Measurements from ENCODE around the gene WDTC1.

DNA sequence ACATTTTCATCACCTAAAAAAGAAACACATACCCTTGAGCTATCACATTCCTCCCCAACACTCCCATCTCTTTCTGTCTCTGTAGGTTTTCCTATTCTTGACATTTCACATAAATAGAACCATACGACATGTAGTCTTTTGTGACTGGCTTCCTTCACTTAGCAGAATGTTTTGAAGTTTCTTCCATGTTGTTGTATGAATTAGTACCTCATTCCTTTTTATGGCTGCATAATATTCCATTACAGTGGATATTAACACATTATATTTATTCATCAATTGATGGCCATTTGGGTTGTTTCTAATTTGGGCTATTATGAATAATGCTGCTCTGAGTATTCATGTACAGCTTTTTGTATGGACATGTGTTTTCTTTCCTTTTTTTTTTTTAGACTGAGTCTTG is 11.8 kb downstream of the WDTC1 start:
- TF ChIP-seq, protein P1, sequence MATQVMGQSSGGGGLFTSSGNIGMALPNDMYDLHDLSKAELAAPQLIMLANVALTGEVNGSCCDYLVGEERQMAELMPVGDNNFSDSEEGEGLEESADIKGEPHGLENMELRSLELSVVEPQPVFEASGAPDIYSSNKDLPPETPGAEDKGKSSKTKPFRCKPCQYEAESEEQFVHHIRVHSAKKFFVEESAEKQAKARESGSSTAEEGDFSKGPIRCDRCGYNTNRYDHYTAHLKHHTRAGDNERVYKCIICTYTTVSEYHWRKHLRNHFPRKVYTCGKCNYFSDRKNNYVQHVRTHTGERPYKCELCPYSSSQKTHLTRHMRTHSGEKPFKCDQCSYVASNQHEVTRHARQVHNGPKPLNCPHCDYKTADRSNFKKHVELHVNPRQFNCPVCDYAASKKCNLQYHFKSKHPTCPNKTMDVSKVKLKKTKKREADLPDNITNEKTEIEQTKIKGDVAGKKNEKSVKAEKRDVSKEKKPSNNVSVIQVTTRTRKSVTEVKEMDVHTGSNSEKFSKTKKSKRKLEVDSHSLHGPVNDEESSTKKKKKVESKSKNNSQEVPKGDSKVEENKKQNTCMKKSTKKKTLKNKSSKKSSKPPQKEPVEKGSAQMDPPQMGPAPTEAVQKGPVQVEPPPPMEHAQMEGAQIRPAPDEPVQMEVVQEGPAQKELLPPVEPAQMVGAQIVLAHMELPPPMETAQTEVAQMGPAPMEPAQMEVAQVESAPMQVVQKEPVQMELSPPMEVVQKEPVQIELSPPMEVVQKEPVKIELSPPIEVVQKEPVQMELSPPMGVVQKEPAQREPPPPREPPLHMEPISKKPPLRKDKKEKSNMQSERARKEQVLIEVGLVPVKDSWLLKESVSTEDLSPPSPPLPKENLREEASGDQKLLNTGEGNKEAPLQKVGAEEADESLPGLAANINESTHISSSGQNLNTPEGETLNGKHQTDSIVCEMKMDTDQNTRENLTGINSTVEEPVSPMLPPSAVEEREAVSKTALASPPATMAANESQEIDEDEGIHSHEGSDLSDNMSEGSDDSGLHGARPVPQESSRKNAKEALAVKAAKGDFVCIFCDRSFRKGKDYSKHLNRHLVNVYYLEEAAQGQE (IDR thresholded peaks at IDR 0.05; ENCODE audit: unreplicated experiment), result no peak
- TF ChIP-seq ZNF331 (CRISPR knock-in tag; IDR thresholded peaks at IDR 0.05; ENCODE audit: low read depth), result no peak
- no peak for TF ChIP-seq POLR2AphosphoS5 (IDR thresholded peaks at IDR 0.05; ENCODE audit: low read depth)
- TF ChIP-seq, protein P2, sequence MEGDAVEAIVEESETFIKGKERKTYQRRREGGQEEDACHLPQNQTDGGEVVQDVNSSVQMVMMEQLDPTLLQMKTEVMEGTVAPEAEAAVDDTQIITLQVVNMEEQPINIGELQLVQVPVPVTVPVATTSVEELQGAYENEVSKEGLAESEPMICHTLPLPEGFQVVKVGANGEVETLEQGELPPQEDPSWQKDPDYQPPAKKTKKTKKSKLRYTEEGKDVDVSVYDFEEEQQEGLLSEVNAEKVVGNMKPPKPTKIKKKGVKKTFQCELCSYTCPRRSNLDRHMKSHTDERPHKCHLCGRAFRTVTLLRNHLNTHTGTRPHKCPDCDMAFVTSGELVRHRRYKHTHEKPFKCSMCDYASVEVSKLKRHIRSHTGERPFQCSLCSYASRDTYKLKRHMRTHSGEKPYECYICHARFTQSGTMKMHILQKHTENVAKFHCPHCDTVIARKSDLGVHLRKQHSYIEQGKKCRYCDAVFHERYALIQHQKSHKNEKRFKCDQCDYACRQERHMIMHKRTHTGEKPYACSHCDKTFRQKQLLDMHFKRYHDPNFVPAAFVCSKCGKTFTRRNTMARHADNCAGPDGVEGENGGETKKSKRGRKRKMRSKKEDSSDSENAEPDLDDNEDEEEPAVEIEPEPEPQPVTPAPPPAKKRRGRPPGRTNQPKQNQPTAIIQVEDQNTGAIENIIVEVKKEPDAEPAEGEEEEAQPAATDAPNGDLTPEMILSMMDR (conservative IDR thresholded peaks at IDR 0.05; ENCODE audit: low read depth in 2 of 2), result no peak
- no peak for TF ChIP-seq CREB1 (CRISPR knock-in tag; IDR thresholded peaks at IDR 0.05; ENCODE audit: low read depth)
- TF ChIP-seq ZNF114 (CRISPR knock-in tag; IDR thresholded peaks at IDR 0.05), result no peak
- no peak for TF ChIP-seq EZH2 (IDR thresholded peaks at IDR 0.05; ENCODE audit: low read depth, unreplicated experiment)
- no peak for TF ChIP-seq NANOG (IDR thresholded peaks at IDR 0.05; ENCODE audit: borderline replicate concordance)
- TF ChIP-seq JUNB (IDR thresholded peaks at IDR 0.05; ENCODE audit: unreplicated experiment), result no peak
- no peak for TF ChIP-seq EZH2phosphoT487 (IDR thresholded peaks at IDR 0.05; ENCODE audit: unreplicated experiment)

All from GM23338 (cell line).